Neural progenitor cell (in vitro differentiated cells): Measurements from ENCODE around the gene INPP5K. TPM values are rescaled to one million over a fixed set of nuclear protein-coding genes. Genes with fewer than 3 reads are reported as not detected.

Experiments
- DNase-seq: peaks from one replicate; pipeline ENCODE4 v3.0.0-alpha.2; 2016; ENCODE audit warnings: low spot score
- H2AFZ ChIP-seq: fragments of 200-600 bp; sonication (generic); replicated peaks from 2 replicates; pipeline ENCODE4 v1.6.1; 2016; ENCODE audit warnings: antibody characterized with exemption
- H3F3A ChIP-seq: fragments of 200-600 bp; sonication (generic); 2 replicates; pipeline ENCODE4 v1.6.1; 2016; ENCODE audit warnings: antibody characterized with exemption, low read depth
- H3K27ac ChIP-seq: fragments of 200-600 bp; sonication (generic); 2 replicates; pipeline ENCODE4 v1.5.1; 2016; ENCODE audit warnings: mild to moderate bottlenecking
- H3K27me3 ChIP-seq: fragments of 200-600 bp; sonication (generic); 2 replicates; pipeline ENCODE4 v1.6.1; 2016; ENCODE audit warnings: mild to moderate bottlenecking, moderate library complexity
- H3K36me3 ChIP-seq: fragments of 200-600 bp; sonication (generic); 2 replicates; pipeline ENCODE4 v1.5.1; 2016
- H3K4me1 ChIP-seq: fragments of 200-600 bp; sonication (generic); 2 replicates; pipeline ENCODE4 v1.6.1; 2016; ENCODE audit warnings: mixed run types
- H3K4me2 ChIP-seq: fragments of 200-600 bp; sonication (generic); 2 replicates; pipeline ENCODE4 v1.6.1; 2016
- H3K4me3 ChIP-seq: fragments of 200-600 bp; sonication (generic); 2 replicates; pipeline ENCODE4 v1.5.1; 2016
- H3K79me2 ChIP-seq: fragments of 200-600 bp; sonication (generic); 2 replicates; pipeline ENCODE4 v1.6.1; 2016; ENCODE audit warnings: low read depth
- H3K9ac ChIP-seq: fragments of 200-600 bp; sonication (generic); 2 replicates; pipeline ENCODE4 v1.6.1; 2016
- H3K9me3 ChIP-seq: fragments of 200-600 bp; sonication (generic); 2 replicates; pipeline ENCODE4 v1.5.1; 2016; ENCODE audit warnings: low read depth
- H4K20me1 ChIP-seq: fragments of 200-600 bp; sonication (generic); 2 replicates; pipeline ENCODE4 v1.6.1; 2016; ENCODE audit warnings: low read depth
- H3K27ac Mint-ChIP-seq: 3 replicates; pipeline ENCODE4 v1.8.0; 2021; ENCODE audit warnings: mixed read lengths
- H3K27me3 Mint-ChIP-seq: 2 replicates; pipeline ENCODE4 v1.8.0; 2022; ENCODE audit warnings: low read depth, mild to moderate bottlenecking, inconsistent platforms, moderate library complexity, mixed read lengths; ENCODE audit not compliant: insufficient read depth
- H3K36me3 Mint-ChIP-seq: 3 replicates; pipeline ENCODE4 v1.8.0; 2021; ENCODE audit warnings: mixed read lengths
- H3K4me1 Mint-ChIP-seq: 3 replicates; pipeline ENCODE4 v1.8.0; 2021; ENCODE audit warnings: mixed read lengths
- H3K4me3 Mint-ChIP-seq: 3 replicates; pipeline ENCODE4 v1.8.0; 2021; ENCODE audit warnings: mild to moderate bottlenecking, moderate library complexity, mixed read lengths
- H3K9me3 Mint-ChIP-seq: 3 replicates; pipeline ENCODE4 v1.8.0; 2020; ENCODE audit warnings: mixed read lengths
- CTCF ChIP-seq: fragments of 200-600 bp; sonication (generic); IDR thresholded peaks from 2 replicates; pipeline ENCODE4 v1.5.1; 2017; ENCODE audit warnings: antibody characterized with exemption, mild to moderate bottlenecking
- EZH2 ChIP-seq: fragments of 200-600 bp; sonication (generic); IDR thresholded peaks from 2 replicates; pipeline ENCODE4 v1.6.1; 2017; ENCODE audit warnings: antibody characterized with exemption, mild to moderate bottlenecking, moderate library complexity
- EZH2phosphoT487 ChIP-seq: fragments of 200-600 bp; sonication (generic); IDR thresholded peaks from 2 replicates; pipeline ENCODE4 v1.6.1; 2017; ENCODE audit warnings: antibody characterized with exemption
- total RNA-seq: library from RNA; depleted of rRNA; stranded (reverse); fragments of >200 nt; gene quantifications from 2 replicates; pipeline ENCODE4 v1.2.3, GENCODE V29; 2015; ENCODE audit warnings: low replicate concordance

The INPP5K gene
- total RNA-seq, 1 donor from 2014 or later: 11.7 TPM

- H3K9me3 ChIP-seq: no peaks in the 10 kb centered on the region
- no peak for DNase-seq
- Mint-ChIP-seq H3K9me3 (no peaks in the 10 kb centered on the region), H3K27ac (no peak overlapping the region), H3K27me3 (peaks cover 6% of the 10 kb centered on the region), H3K4me3 (no peak overlapping the region), H3K36me3 (no peaks in the 10 kb centered on the region), H3K4me1 (peaks cover 16% of the 10 kb centered on the region)
- H3K9ac ChIP-seq: no peak overlapping the region
- H3K27ac ChIP-seq: no peak overlapping the region
- TF ChIP-seq CTCF (no peak), EZH2phosphoT487 (no peak), EZH2 (no peak)
- H3F3A ChIP-seq: peaks cover 12% of the 10 kb centered on the region
- H3K79me2 ChIP-seq: peaks cover 11% of the 10 kb centered on the region
- peaks cover 7% of the 10 kb centered on the region for H3K27me3 ChIP-seq
- H3K36me3 ChIP-seq: no peaks in the 10 kb centered on the region
- H3K4me2 ChIP-seq: no peak overlapping the region
- peaks cover 8% of the 10 kb centered on the region for H3K4me1 ChIP-seq
- no peak overlapping the region for H2AFZ ChIP-seq
- no peak overlapping the region for H3K4me3 ChIP-seq
- peaks cover 8% of the 10 kb centered on the region for H4K20me1 ChIP-seq
Observed at GRCh38 chr17:1494736-1495253, 21.6 kb downstream of the INPP5K start.

GRCh38 chr17:1494203-1494602, 22.2 kb downstream of the INPP5K start:
- Histone ChIP-seq H3K9me3 (no peaks in the 10 kb centered on the region), H4K20me1 (peaks cover 13% of the 10 kb centered on the region), H3F3A (peaks cover 18% of the 10 kb centered on the region), H3K4me3 (no peak overlapping the region), H3K9ac (no peak overlapping the region), H3K36me3 (no peaks in the 10 kb centered on the region), H3K4me2 (no peak overlapping the region), H3K4me1 (peaks cover 8% of the 10 kb centered on the region), H3K27ac (no peak overlapping the region), H3K27me3 (peaks cover 7% of the 10 kb centered on the region), H2AFZ (no peak overlapping the region), H3K79me2 (peaks cover 16% of the 10 kb centered on the region)
- Mint-ChIP-seq H3K9me3 (no peaks in the 10 kb centered on the region), H3K4me3 (no peak overlapping the region), H3K27ac (no peak overlapping the region), H3K36me3 (no peaks in the 10 kb centered on the region), H3K4me1 (peaks cover 16% of the 10 kb centered on the region), H3K27me3 (peaks cover 6% of the 10 kb centered on the region)
- no peak for DNase-seq
- TF ChIP-seq CTCF (no peak), EZH2 (no peak), EZH2phosphoT487 (no peak)

GRCh38 chr17:1493291-1493980, 23.0 kb downstream of the INPP5K start:
- Histone ChIP-seq H3K36me3 (no peaks in the 10 kb centered on the region), H3K79me2 (peaks cover 16% of the 10 kb centered on the region), H3K27me3 (peaks cover 13% of the 10 kb centered on the region), H3K9ac (no peak overlapping the region), H3K4me2 (peak overlapping the region; percentile 91), H3K27ac (no peak overlapping the region), H3K4me1 (peaks cover 8% of the 10 kb centered on the region), H3K4me3 (no peak overlapping the region), H3F3A (peaks cover 26% of the 10 kb centered on the region), H3K9me3 (no peaks in the 10 kb centered on the region), H2AFZ (no peak overlapping the region), H4K20me1 (peaks cover 21% of the 10 kb centered on the region)
- no peak for TF ChIP-seq EZH2
- TF ChIP-seq EZH2phosphoT487: no peak
- no peak for TF ChIP-seq CTCF
- H3K4me3 Mint-ChIP-seq: peak overlapping the region; percentile 76
- peaks cover 24% of the 10 kb centered on the region for H3K4me1 Mint-ChIP-seq
- no peak for DNase-seq
- H3K36me3 Mint-ChIP-seq: no peaks in the 10 kb centered on the region
- H3K27ac Mint-ChIP-seq: peak overlapping the region; percentile 69
- H3K9me3 Mint-ChIP-seq: no peaks in the 10 kb centered on the region
- H3K27me3 Mint-ChIP-seq: peaks cover 6% of the 10 kb centered on the region
